NT2/D1 (cell line): ENCODE measurements around the gene CYP39A1.
A peak's percentile ranks its signal among the peaks of the same experiment; 100 is the strongest.
"Not testable (repeated sequence)": the region's sequence is repeated elsewhere in the genome, so short reads cannot be mapped to it uniquely, and the experiment has no call there.

Experiments used
- DNase-seq: peaks from one replicate; pipeline ENCODE4 v3.0.0-alpha.2; 2011; ENCODE audit warnings: low read depth, low spot score
- H3K27me3 ChIP-seq: 2 replicates; pipeline ENCODE4 v1.6.0; 2011; ENCODE audit warnings: mild to moderate bottlenecking; ENCODE audit not compliant: insufficient read length, insufficient read depth
- H3K36me3 ChIP-seq: 2 replicates; pipeline ENCODE4 v1.6.1; 2011; ENCODE audit warnings: mild to moderate bottlenecking, low read length, mixed read lengths; ENCODE audit not compliant: insufficient read depth, insufficient read length
- H3K4me1 ChIP-seq: 2 replicates; pipeline ENCODE4 v1.5.1; 2011; ENCODE audit not compliant: insufficient read depth, insufficient read length
- H3K4me3 ChIP-seq: 2 replicates; pipeline ENCODE4 v1.5.1; 2011; ENCODE audit warnings: low read depth; ENCODE audit not compliant: insufficient read length
- H3K9ac ChIP-seq: 2 replicates; pipeline ENCODE4 v1.6.0; 2011; ENCODE audit warnings: low read depth; ENCODE audit not compliant: insufficient read length
- H3K9me3 ChIP-seq: 2 replicates; pipeline ENCODE4 v1.5.1; 2011; ENCODE audit warnings: mild to moderate bottlenecking, low read length; ENCODE audit not compliant: insufficient read depth
- SUZ12 ChIP-seq: IDR thresholded peaks from 2 replicates; pipeline ENCODE4 v1.6.1; 2011; ENCODE audit not compliant: insufficient read length, insufficient read depth; ENCODE audit errors: extremely low read depth
- YY1 ChIP-seq: IDR thresholded peaks from 2 replicates; pipeline ENCODE4 v1.6.1; 2011; ENCODE audit not compliant: insufficient read length, insufficient read depth
- ZNF274 ChIP-seq: IDR thresholded peaks from 2 replicates; pipeline ENCODE4 v1.6.1; 2011; ENCODE audit warnings: mild to moderate bottlenecking, low read depth, low read length

CYP39A1 gene

GRCh38 chr6:46661483-46661882 lies 8.9 kb upstream of the CYP39A1 start:
- no peaks in the 10 kb centered on the region for H3K36me3 ChIP-seq
- H3K4me3 ChIP-seq: no peak overlapping the region
- no peaks in the 10 kb centered on the region for H3K9me3 ChIP-seq
- no peaks in the 10 kb centered on the region for H3K27me3 ChIP-seq
- no peaks in the 10 kb centered on the region for H3K4me1 ChIP-seq
- no peak overlapping the region for H3K9ac ChIP-seq
- no peak for TF ChIP-seq SUZ12
- TF ChIP-seq ZNF274: no peak
- TF ChIP-seq YY1: no peak
- no peak for DNase-seq

GRCh38 chr6:46657642-46658041 lies 5.0 kb upstream of the CYP39A1 start:
- Histone ChIP-seq H3K27me3 (peaks cover 25% of the 10 kb centered on the region), H3K36me3 (no peaks in the 10 kb centered on the region), H3K4me3 (no peak overlapping the region), H3K9me3 (no peaks in the 10 kb centered on the region), H3K9ac (no peak overlapping the region), H3K4me1 (no peaks in the 10 kb centered on the region)
- DNase-seq: no peak
- no peak for TF ChIP-seq ZNF274
- no peak for TF ChIP-seq YY1
- no peak for TF ChIP-seq SUZ12

GRCh38 chr6:46655803-46656202 lies 3.2 kb upstream of the CYP39A1 start:
- H3K4me3 ChIP-seq: no peak overlapping the region
- no peaks in the 10 kb centered on the region for H3K9me3 ChIP-seq
- H3K36me3 ChIP-seq: no peaks in the 10 kb centered on the region
- no peaks in the 10 kb centered on the region for H3K4me1 ChIP-seq
- H3K27me3 ChIP-seq: peaks cover 25% of the 10 kb centered on the region
- no peak for TF ChIP-seq ZNF274
- no peak for TF ChIP-seq SUZ12
- TF ChIP-seq YY1: no peak
- H3K9ac ChIP-seq: no peak overlapping the region
- no peak for DNase-seq

GRCh38 chr6:46653439-46654195 lies 999 bp upstream of the CYP39A1 start:
- TF ChIP-seq YY1: no peak
- TF ChIP-seq ZNF274: no peak
- TF ChIP-seq SUZ12: no peak
- DNase-seq: no peak
- Histone ChIP-seq H3K27me3 (peaks cover 25% of the 10 kb centered on the region), H3K4me1 (no peaks in the 10 kb centered on the region), H3K9me3 (no peaks in the 10 kb centered on the region), H3K36me3 (no peaks in the 10 kb centered on the region), H3K9ac (peak overlapping the region; percentile 72), H3K4me3 (peak overlapping the region; percentile 86)

GRCh38 chr6:46652232-46652602 lies 401 bp downstream of the CYP39A1 start:
- no peaks in the 10 kb centered on the region for H3K9me3 ChIP-seq
- H3K4me3 ChIP-seq: peak overlapping the region; percentile 86
- H3K9ac ChIP-seq: peak overlapping the region; percentile 70
- peaks cover 25% of the 10 kb centered on the region for H3K27me3 ChIP-seq
- no peak for DNase-seq
- no peaks in the 10 kb centered on the region for H3K4me1 ChIP-seq
- H3K36me3 ChIP-seq: no peaks in the 10 kb centered on the region
- TF ChIP-seq SUZ12: no peak
- no peak for TF ChIP-seq YY1

GRCh38 chr6:46651816-46652215 lies 802 bp downstream of the CYP39A1 start:
- Histone ChIP-seq H3K36me3 (no peaks in the 10 kb centered on the region), H3K4me1 (no peaks in the 10 kb centered on the region), H3K9ac (no peak overlapping the region), H3K27me3 (peaks cover 25% of the 10 kb centered on the region), H3K9me3 (no peaks in the 10 kb centered on the region), H3K4me3 (peak overlapping the region; percentile 86)
- DNase-seq: no peak
- TF ChIP-seq SUZ12: no peak
- no peak for TF ChIP-seq YY1
- no peak for TF ChIP-seq ZNF274

- no peak for TF ChIP-seq SUZ12
- no peak for DNase-seq
These were observed 1.6 kb downstream of the CYP39A1 start for GRCh38 chr6:46651006-46651405.

GRCh38 chr6:46648869-46649492 lies 3.6 kb downstream of the CYP39A1 start:
- Histone ChIP-seq H3K9ac (no peak overlapping the region), H3K9me3 (no peaks in the 10 kb centered on the region), H3K4me3 (no peak overlapping the region), H3K4me1 (no peaks in the 10 kb centered on the region), H3K36me3 (no peaks in the 10 kb centered on the region), H3K27me3 (peaks cover 12% of the 10 kb centered on the region)
- TF ChIP-seq SUZ12 (no peak), YY1 (no peak), ZNF274 (no peak)
- DNase-seq: no peak

More at GRCh38 chr6:46651006-46651405, 1.6 kb downstream of the CYP39A1 start:
- Histone ChIP-seq H3K9me3 (no peaks in the 10 kb centered on the region), H3K9ac (no peak overlapping the region), H3K4me3 (no peak overlapping the region), H3K27me3 (peaks cover 25% of the 10 kb centered on the region), H3K36me3 (no peaks in the 10 kb centered on the region), H3K4me1 (no peaks in the 10 kb centered on the region)

- H3K27me3 ChIP-seq, H3K4me3 ChIP-seq, DNase-seq, H3K9me3 ChIP-seq, H3K4me1 ChIP-seq, H3K9ac ChIP-seq, H3K36me3 ChIP-seq: not testable (repeated sequence)
These were observed 4.5 kb downstream of the CYP39A1 start for GRCh38 chr6:46648108-46648507.
